ENCODE measurements around the gene AGK.
"Not testable (repeated sequence)": the region's sequence is repeated elsewhere in the genome, so short reads cannot be mapped to it uniquely, and the experiment has no call there.

AGK gene

GRCh38 chr7:141688043-141688442 lies 136.8 kb downstream of the AGK start:
- DNase-seq = no peak

GRCh38 chr7:141689072-141689825 lies 138.0 kb downstream of the AGK start:
- DNase-seq = not testable (repeated sequence)

DNA sequence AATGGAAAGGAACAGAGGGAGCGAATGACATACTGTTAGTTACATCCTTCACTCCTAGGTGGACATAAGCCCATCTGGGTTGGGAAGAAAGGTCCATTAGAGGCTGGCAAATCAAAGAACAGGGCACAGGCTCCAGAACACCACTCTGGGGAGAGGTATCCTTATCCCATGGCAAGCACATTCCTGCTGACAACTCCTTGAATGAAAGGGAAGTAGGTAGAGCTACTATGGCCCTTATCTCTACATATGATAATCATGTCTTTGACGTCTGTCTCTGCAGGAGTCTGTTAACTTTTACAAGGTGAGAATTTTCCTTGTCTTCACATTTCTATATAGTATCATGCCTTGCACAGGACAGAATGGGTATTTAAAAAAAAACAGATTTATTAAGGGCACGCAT lies 140.3 kb downstream of the AGK start:
- no peak for DNase-seq

- no peak for DNase-seq
These were observed 140.8 kb downstream of the AGK start for GRCh38 chr7:141691961-141692360.

- no peak for DNase-seq
These were observed 141.9 kb downstream of the AGK start for GRCh38 chr7:141693082-141693481.

- DNase-seq = no peak
These were observed 144.6 kb downstream of the AGK start for GRCh38 chr7:141695803-141696289.

DNA sequence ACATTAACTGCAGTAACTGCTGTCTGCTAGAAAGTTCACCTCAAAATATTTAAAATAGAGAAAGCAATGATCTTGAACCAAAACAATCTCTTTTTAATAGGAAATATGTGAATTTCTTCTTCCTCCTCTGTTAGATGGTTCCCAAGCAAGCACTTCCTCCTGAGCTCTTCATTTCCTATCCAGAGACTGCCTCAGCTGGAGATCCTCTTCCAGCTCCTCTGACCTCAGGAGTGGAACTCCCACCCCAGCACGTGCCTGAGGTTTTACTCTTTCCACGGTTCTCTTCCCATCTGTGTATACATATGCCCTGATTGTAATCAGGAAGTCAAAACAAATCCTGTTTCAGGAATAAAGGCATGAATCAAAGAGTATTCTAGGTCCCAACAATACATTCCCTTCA lies 145.1 kb downstream of the AGK start:
- no peak for DNase-seq

- no peak for DNase-seq
These were observed 146.1 kb downstream of the AGK start for GRCh38 chr7:141697211-141697871.

GRCh38 chr7:141698247-141699015 lies 147.2 kb downstream of the AGK start:
- no peak for DNase-seq

- DNase-seq = no peak
These were observed 148.7 kb downstream of the AGK start for GRCh38 chr7:141699860-141700259.

DNA sequence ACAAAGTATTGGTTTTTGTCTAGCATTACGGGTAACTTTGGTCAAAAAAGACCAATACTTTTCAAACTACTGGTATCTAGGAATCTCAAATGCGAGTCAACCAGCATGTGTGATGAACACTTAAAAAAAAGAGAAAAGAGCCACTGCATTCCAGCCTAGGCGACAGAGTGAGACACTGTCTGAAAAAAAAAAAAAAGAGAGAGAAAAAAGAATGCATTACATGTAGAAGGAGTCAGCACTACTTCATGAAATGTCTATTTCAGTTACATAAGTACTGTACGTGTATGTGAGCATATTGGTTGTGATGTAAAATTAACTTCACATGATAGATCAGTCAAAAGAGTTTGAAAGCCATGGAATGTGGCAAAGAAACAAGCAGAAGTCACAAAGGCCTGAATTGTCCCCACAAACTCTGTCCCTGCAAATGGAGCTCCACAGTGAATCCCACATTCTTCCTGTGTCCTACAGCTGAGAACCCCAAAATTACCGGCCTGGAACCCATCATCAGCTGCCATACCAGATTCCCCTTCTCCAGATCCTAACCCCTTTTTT lies 149.2 kb downstream of the AGK start:
- DNase-seq = no peak

DNA sequence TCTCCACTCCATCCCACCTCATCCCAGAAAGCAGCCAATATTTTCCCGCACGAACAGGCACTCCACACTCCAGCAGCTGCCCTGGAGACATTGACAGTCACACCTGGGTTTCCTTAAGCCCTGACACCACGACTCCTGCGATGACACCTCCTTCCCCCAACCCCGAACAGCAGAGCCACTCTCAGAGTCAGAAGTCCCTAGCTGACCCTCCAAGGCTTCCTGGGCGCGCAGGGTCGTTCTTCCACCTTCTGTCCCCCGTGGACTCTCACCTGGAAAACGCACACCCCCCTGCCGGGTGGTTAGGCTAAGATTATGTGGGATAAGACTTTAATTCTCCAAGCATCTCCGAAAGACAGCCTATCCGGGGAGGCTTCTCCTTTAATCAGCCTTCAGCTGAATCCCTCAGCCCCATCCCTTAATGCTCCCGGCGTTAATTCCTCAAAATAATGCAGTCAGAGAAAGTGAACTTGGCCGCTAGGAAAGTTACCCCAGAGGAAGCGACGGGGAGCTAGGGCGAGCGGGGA lies 149.7 kb downstream of the AGK start:
- DNase-seq = no peak

DNA sequence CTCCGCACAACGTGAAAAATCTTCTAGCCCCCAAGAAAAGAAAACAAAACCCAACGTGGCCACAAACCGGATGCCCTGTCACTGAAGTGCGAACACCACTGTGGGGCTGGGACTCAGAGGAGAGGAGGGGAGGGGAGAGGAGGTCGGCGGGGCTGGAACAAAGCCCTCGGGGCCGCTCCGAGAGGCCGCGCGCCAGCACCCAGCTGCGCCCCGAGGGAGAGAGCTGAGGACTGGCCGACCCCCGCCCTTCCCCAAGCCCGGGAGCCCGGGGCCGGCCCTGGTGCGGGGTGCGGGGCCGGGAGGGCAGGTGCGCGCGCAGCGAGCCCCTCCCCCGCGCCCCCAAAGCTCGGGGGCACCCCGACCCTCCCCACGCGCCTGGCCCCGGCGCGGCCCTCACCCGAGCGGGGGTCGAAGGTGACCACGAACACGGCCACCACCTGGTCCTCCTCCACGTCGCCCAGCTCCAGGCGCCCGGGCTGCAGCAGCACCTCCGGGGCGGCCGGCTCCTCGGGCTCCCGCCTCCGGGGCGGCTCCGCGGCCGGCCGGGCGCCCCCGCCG lies 150.4 kb downstream of the AGK start:
- DNase-seq = peak; percentile 54

DNA sequence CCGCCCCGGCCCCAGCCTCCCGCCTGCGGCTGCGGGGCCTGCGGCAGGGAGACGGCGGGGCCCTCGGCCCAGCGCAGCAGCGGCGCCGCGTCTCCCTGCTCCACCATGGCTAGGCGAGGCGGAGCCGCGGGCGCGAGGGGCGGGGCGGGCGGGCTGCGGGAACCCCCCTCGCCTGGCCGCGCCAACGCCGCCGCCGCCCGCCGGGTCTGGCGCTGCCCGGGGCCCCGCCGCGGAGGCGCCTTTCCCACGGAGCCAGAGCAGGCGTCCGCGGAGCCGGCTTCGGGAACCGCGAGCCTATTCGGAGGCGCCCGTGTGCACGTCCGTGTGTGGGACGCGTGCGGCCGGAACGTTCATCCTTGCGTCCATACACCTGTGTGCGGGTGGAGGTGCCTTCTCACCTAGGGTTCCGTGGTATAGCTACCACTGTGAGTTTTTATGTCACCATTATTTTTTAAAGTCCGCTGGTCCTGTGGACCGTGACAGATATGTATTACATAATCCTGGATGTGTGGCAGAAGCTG lies 150.9 kb downstream of the AGK start, which contains the start of gene DENND11:
DENND11 (minus strand) TSS at position 120 of the 521 bp plus-strand sequence; CDS start at position 107, 13 bp downstream.
- DNase-seq = peak; percentile 59

DNA sequence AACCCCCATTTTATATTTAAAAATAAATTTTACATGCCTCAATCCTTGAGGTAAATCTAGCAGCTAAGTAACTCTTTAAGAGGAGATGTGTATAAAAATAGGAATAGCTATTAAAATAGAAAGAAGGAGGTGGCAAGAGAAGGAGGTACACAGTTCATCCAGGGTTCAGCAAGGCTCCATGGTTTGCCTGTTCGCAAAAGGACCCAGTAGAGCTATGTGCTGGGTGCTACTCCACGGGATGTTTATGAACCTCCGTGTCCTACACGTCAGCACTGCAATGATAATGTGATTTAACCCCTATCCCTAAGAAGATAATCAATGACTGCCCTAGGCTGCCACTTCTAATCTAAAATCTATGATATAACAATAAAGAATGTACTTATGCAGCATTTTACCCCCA lies 151.7 kb downstream of the AGK start:
- no peak for DNase-seq

- no peak for DNase-seq
These were observed 152.9 kb downstream of the AGK start for GRCh38 chr7:141704112-141704511.

GRCh38 chr7:141704741-141705140 lies 153.5 kb downstream of the AGK start:
- no peak for DNase-seq

Data from stimulated activated CD4-positive, alpha-beta T cell treated with anti-CD3 and anti-CD28 coated beads, Interleukin-12 subunit alpha, Interleukin-12 subunit beta, amount 100 ng/mL, for 4 hours (primary cell).